NCI-H2227 (cell line): ENCODE data around the gene DLX1.
"Not testable (repeated sequence)": the region's sequence is repeated elsewhere in the genome, so short reads cannot be mapped to it uniquely, and the experiment has no call there.

Experiments used
- DNase-seq: peaks from one replicate; lab custom pipeline; 2025; ENCODE audit not compliant: unreplicated experiment; lab: John Stamatoyannopoulos, UW

DLX1 gene

GRCh38 chr2:172109256-172109987, 24.1 kb downstream of the DLX1 start:
- no peak for DNase-seq

DNA sequence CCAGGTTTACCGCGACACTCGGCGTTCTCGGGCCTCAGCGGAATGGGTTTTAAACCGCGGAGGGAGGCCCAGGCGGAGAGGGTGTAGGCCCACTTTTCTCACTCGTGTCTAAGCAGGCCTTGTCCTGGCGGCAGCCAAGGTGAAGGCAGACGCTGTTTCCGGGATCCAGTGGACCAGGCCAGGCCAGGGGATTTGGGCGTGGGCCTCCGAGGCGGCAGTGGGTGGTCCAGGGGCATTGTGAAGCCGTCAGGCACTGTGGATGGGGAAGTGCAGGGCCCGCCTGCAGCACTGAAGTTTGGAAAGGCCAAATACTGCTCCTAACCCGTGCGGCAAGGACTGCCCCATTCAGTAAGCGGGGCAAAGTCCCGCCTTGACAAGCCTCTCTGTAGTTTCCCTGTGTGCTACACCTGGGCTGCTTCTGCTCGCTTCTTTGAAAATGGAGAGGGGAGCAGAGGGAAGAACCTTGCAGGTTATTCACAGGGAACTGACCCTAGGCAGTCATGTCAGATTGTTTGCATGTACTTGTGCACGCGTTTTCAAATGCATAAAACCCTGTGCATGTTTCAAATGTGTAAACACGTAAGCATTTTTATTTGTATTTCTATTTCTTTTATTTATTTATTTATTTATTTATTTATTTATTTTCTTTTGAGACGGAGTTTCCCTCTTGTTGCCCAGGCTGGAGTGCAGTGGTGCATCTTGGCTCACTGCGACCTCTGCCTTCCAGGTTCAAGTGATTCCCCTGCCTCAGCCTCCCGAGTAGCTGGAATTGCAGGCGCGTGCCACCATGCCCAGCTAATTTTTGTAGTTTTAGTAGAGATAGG, 24.9 kb downstream of the DLX1 start:
- DNase-seq = no peak

GRCh38 chr2:172113617-172114016, 28.3 kb downstream of the DLX1 start:
- peak; percentile 45 for DNase-seq

- DNase-seq = not testable (repeated sequence)
Observed at GRCh38 chr2:172114176-172114575, 28.9 kb downstream of the DLX1 start.

DNA sequence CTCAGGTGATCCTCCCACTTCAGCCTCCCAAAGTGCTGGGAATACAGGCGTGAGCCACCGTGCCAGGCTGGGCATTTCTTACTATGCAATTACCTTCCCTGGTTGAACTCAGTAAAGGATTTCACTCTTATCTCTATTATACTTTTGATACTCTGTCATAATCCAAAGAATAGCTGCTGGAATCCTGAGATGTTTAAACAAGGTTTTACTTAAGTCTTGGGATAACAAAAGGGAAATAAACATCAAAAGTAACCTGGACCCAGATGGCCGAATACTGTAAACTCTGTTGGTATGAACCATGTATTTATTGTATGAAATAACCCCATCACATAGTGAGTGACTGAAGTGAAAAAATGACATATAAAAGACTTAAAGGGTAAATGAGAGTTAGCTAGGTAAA, 29.3 kb downstream of the DLX1 start:
- no peak for DNase-seq

GRCh38 chr2:172116107-172116506, 30.8 kb downstream of the DLX1 start:
- DNase-seq = no peak

GRCh38 chr2:172119089-172119488, 33.8 kb downstream of the DLX1 start:
- DNase-seq = no peak

GRCh38 chr2:172120118-172120517, 34.8 kb downstream of the DLX1 start:
- no peak for DNase-seq

GRCh38 chr2:172128484-172128883, 43.2 kb downstream of the DLX1 start:
- no peak for DNase-seq

DNA sequence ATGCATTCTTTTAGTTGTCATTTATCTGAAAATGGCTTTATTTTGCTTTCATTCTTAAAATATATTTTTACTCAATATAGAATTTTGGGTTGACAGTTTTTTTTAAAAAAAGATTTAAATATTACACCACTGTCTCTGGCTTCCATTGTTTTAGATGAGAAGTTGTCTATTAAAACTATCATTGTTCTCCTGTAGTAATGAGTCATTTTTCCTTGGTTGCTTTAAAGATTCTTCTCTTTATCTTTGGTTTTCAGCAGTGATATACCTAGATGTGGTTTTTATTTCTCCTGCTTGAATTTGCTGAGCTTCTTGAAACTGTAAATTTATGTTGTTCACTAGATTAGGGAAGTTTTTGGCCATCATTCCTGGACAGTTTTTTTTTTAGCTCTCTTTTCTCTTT, 44.1 kb downstream of the DLX1 start:
- no peak for DNase-seq

DNA sequence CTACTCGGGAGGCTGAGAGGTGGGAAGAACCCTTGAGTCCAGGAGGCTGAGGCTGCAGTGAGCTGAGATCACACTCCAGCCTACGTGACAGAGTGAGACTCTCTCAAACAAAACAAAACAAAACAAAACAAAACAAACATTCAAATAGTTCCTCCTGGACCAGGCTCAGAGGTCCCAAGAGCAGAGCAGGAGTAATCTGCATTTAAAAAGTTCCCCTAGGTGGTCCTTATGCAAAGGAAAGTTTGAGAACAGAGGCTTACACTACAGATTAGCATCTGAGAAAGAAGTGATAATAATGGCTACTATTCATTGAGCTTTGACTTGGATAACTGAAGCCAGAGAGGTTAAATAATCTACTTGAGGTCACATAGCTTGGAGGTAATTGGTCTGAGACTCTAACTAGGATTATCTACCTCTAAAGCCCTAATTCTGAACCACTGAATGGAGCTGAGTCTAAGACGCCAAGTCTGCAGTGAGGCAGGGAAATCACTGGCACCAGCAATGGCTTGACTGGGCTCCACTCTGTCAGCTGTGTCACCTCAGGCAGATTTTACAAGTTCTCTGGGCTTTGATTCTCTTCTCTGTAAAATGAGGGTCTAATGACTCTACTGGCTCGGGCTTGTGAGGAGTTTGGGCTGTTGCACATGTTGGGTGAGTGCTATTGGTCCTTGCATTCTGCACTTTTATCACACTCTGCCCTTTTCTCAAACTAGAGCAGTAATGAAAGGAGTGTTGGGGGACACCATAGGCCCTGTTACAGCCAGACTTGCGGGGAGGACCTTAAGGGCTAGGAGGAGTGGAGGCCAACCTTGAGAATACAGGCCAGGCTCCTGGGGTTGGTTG, 46.6 kb downstream of the DLX1 start:
- DNase-seq = no peak

- no peak for DNase-seq
Observed at GRCh38 chr2:172134270-172134669, 49.0 kb downstream of the DLX1 start.

- DNase-seq = no peak
Observed at GRCh38 chr2:172135446-172135845, 50.1 kb downstream of the DLX1 start.

GRCh38 chr2:172137109-172137508, 51.8 kb downstream of the DLX1 start:
- DNase-seq = no peak

DNA sequence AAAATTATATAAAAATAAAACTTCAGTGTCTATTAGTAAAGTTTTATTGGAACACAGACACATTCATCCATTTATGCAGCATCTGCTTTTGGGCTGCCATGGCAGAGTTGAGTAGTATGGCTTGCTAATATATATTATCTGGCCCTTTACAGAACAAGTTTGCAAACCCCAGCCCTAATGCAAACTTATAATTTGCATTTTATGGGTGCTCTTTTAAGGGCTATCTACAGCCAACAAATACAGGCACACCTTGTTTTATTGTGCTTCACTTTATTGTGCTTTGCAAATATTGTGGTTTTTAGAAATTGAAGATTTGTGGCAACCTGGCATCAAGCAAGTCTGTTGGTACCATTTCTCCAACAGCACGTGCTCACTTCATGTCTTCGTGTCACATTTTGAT, 52.6 kb downstream of the DLX1 start:
- no peak for DNase-seq

DNA sequence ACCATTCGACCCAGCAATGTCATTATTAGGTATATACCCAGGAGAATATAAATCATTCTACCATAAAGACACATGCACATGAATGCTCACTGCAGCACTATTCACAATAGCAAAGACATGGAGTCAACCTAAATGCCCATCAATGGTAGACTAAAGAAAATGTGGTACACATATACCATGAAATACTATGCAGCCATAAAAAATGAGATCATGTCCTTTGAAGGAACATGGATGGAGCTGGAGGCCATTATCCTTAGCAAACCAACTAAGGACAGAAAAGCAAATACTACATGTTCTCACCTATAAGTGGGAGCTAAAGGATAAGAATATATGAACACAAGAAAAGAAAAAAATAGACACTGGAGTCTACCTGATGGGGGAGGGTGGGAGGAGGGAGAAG, 53.4 kb downstream of the DLX1 start:
- not testable (repeated sequence) for DNase-seq
